ENCODE measurements around the gene PTPRO. TPM values are rescaled to one million over a fixed set of nuclear protein-coding genes. Genes with fewer than 3 reads are reported as not detected.

Gene PTPRO
- polyA plus RNA-seq, 1 donor (not counting 4 experiments of a cell fraction or from before 2014, with no cell fraction given) = 0.17 TPM

- Histone ChIP-seq H3K27ac (ENCODE audit: control insufficient read depth, insufficient read depth, low read length) (no peak overlapping the region), H3K9me3 (ENCODE audit: control insufficient read depth, low read depth, low read length) (no peaks in the 10 kb centered on the region), H3K4me3 (ENCODE audit: control insufficient read depth in 2 of 3, extremely low read depth in 1 of 3, insufficient read depth in 2 of 3, low read depth in 1 of 3, low read length in 3 of 3) (no peak overlapping the region), H3K27me3 (ENCODE audit: control insufficient read depth, extremely low read depth, insufficient read depth, low read length) (no peaks in the 10 kb centered on the region), H3K36me3 (ENCODE audit: control insufficient read depth in 2 of 2, extremely low read depth in 1 of 2, insufficient read depth in 2 of 2, low read length in 2 of 2) (no peaks in the 10 kb centered on the region), H3K9ac (ENCODE audit: control insufficient read depth, extremely low read depth, insufficient read depth, low read length) (no peak overlapping the region), H3K4me2 (ENCODE audit: control insufficient read depth, extremely low read depth, insufficient read depth, low read depth, low read length) (no peak overlapping the region), H3K9me1 (ENCODE audit: control insufficient read depth, extremely low read depth, insufficient read depth, low read length) (no peaks in the 10 kb centered on the region), H4K20me1 (ENCODE audit: control insufficient read depth, extremely low read depth, insufficient read depth, low read length) (no peaks in the 10 kb centered on the region), H2AFZ (ENCODE audit: control insufficient read depth, low read length) (peak overlapping the region; percentile 52), H3K4me1 (ENCODE audit: control insufficient read depth, extremely low read depth, insufficient read depth, low read length) (peaks cover 10% of the 10 kb centered on the region), H3K79me2 (ENCODE audit: control insufficient read depth, insufficient read depth, low read length) (no peaks in the 10 kb centered on the region)
- no peak for TF ChIP-seq CTCF (optimal IDR thresholded peaks at IDR 0.05 in 1 of 3, IDR thresholded peaks at IDR 0.05 in 1 of 3, conservative IDR thresholded peaks at IDR 0.05 in 1 of 3; ENCODE audit: extremely low read depth in 1 of 3, insufficient read depth in 2 of 3, low read length in 3 of 3)
- FAIRE-seq = no peak
- no peak for DNase-seq (ENCODE audit: low read depth, low spot score)
- dilution Hi-C loops (cut with MboI; ENCODE audit: extremely low pct_ligation_motif_present, low sequenced_read_pairs) = no loop called here
Observed at GRCh38 chr12:15535352-15535781, 213.1 kb downstream of the PTPRO start.

GRCh38 chr12:15536446-15536845 is 214.1 kb downstream of the PTPRO start:
- no peaks in the 10 kb centered on the region for H3K9me1 ChIP-seq (ENCODE audit: control insufficient read depth, extremely low read depth, insufficient read depth, low read length)
- H3K4me2 ChIP-seq (ENCODE audit: control insufficient read depth, extremely low read depth, insufficient read depth, low read depth, low read length) = no peak overlapping the region
- FAIRE-seq (no peak), DNase-seq (ENCODE audit: low read depth, low spot score) (no peak)
- no peaks in the 10 kb centered on the region for H4K20me1 ChIP-seq (ENCODE audit: control insufficient read depth, extremely low read depth, insufficient read depth, low read length)
- no peaks in the 10 kb centered on the region for H3K36me3 ChIP-seq (ENCODE audit: control insufficient read depth in 2 of 2, extremely low read depth in 1 of 2, insufficient read depth in 2 of 2, low read length in 2 of 2)
- no peaks in the 10 kb centered on the region for H3K27me3 ChIP-seq (ENCODE audit: control insufficient read depth, extremely low read depth, insufficient read depth, low read length)
- TF ChIP-seq EZH2 (IDR thresholded peaks at IDR 0.05; ENCODE audit: low read length) (no peak), CTCF (optimal IDR thresholded peaks at IDR 0.05 in 1 of 3, IDR thresholded peaks at IDR 0.05 in 1 of 3, conservative IDR thresholded peaks at IDR 0.05 in 1 of 3; ENCODE audit: extremely low read depth in 1 of 3, insufficient read depth in 2 of 3, low read length in 3 of 3) (no peak)
- H3K27ac ChIP-seq (ENCODE audit: control insufficient read depth, insufficient read depth, low read length) = no peak overlapping the region
- H2AFZ ChIP-seq (ENCODE audit: control insufficient read depth, low read length) = no peak overlapping the region
- no peak overlapping the region for H3K9ac ChIP-seq (ENCODE audit: control insufficient read depth, extremely low read depth, insufficient read depth, low read length)
- H3K4me1 ChIP-seq (ENCODE audit: control insufficient read depth, extremely low read depth, insufficient read depth, low read length) = peaks cover 11% of the 10 kb centered on the region
- H3K9me3 ChIP-seq (ENCODE audit: control insufficient read depth, low read depth, low read length) = no peaks in the 10 kb centered on the region
- H3K4me3 ChIP-seq (ENCODE audit: control insufficient read depth in 2 of 3, extremely low read depth in 1 of 3, insufficient read depth in 2 of 3, low read depth in 1 of 3, low read length in 3 of 3) = no peak overlapping the region
- H3K79me2 ChIP-seq (ENCODE audit: control insufficient read depth, insufficient read depth, low read length) = no peaks in the 10 kb centered on the region
- dilution Hi-C loops (cut with MboI; ENCODE audit: extremely low pct_ligation_motif_present, low sequenced_read_pairs) = no loop called here

Data from keratinocyte (primary cell).